ENCODE results near the gene GAN.

The GAN gene

DNA sequence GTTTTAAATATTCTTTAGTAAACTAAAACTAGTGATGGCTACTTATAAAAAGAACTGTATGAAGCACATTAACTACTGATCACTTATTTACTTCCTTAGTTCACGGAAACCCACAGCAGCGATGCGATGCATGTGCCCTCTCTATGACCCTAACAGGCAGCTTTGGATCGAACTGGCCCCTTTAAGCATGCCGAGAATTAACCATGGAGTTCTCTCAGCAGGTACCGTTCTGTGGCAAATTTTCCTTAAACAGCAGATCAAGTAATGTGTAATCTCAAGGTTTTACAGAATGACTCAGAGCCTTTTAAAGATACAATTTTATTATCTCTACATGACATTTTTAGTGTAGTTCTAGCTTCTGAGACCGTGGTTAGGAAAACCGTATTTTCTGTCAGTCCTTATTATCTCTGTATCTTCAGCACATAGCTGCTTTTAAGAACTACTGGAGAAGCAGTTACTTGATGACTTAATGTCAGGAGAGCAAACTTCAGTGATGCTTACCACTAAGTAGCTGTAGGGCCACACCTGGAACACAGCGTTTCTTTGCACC lies 43.0 kb downstream of the GAN start:
- DNase-seq: no peak

DNA sequence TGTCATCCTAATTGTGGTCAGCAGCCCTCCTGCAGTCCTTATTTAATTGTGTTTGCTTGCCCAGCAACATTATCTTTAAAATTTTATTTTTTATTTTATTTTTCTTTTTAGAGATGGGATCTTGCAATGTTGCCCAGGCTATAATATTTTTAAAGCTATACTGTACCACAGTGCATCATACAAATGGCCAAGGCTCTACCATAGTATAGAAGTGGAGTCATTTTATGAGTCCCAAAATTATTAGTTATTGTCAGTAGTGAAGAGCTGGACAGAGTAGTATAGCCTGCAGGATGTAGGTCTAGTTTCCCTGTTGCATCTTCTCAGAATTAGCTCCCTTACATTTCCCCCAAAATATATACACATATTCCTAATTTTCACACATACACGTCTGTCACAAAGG lies 44.1 kb downstream of the GAN start:
- no peak for DNase-seq

DNA sequence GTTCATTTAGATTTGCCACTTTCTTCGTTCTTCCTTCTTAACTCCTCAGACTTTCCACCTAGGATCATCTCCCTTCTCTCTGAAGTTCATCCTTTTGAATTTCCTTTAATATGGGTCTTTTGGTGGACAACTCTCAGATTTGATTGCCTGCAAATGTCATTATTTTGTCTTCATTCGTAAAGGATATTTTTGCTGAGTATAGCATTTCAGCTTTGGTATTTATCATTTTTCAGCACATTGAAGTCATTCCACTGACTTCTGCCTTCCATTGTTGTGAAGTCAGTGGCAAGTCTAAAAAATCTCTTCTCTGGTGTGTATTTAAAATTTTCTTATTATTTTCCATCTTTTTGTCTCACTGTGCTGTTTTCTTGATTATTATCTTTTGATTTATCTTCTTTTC lies 45.4 kb downstream of the GAN start:
- no peak for DNase-seq

DNA sequence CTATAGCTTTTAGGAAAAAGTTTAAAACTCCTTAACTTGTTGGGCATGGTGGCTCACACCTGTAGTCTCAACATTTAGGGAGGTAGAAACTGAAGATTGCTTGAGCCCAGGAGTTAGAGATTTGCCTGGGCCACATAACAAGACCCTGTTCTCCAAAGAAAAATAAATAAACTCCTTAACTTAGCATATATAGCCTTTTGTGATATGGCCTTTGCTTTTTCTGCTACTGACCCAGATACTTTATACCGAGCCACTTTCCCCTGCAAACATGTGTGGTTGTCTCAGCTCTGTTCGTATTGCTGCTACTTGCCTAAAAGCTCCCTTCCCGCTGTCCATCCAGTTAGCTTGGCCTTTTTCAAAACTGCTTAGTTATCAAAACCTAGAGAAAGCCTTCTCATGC lies 51.0 kb downstream of the GAN start:
- no peak for DNase-seq

DNA sequence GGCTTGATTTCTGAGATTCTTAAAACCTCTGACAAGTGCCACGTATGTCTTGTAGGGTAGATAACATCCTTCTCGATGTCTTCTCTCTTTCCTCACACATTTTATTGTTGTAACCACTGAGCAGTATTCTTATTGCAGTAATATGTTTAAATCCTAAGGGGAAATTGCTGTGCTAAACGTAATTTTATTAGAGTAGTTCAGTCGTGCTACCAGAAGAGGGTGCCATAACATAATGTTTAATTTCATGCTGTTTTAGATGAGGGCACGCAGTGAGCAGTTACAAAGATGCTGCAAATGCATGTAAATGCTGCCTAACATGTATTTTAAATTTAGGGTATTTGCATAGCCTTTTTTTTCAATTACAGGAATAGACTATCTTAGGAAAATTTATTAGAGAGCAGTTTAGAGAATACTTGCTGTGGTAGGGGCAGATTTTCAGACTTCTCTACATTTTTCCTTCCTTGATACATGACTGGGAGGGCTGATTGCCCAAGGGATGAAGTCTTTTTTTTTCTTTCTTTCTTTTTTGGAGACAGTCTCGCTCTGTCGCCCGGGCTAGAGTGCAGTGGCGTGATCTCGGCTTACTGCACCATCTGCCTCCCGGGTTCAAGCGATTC lies 51.7 kb downstream of the GAN start:
- no peak for DNase-seq

DNA sequence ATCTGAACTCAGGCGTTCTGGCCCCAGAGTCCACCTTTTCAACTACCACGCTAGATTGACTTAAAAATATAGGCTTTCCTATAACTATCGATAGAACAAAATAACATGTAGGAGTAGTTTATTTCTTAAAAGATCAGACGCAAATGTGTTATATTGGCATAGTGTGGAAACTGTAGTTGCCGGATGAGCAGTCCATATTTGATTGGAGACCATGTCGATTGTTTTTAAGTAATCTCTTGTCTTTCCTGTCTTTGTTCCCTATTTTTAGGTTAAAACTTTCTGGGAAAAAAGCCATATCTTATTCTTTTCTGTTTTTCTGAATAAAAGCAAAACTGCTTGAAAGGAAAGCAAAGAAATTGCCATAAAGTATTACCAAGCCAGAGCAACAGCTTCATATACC lies 53.1 kb downstream of the GAN start:
- DNase-seq: no peak

DNA sequence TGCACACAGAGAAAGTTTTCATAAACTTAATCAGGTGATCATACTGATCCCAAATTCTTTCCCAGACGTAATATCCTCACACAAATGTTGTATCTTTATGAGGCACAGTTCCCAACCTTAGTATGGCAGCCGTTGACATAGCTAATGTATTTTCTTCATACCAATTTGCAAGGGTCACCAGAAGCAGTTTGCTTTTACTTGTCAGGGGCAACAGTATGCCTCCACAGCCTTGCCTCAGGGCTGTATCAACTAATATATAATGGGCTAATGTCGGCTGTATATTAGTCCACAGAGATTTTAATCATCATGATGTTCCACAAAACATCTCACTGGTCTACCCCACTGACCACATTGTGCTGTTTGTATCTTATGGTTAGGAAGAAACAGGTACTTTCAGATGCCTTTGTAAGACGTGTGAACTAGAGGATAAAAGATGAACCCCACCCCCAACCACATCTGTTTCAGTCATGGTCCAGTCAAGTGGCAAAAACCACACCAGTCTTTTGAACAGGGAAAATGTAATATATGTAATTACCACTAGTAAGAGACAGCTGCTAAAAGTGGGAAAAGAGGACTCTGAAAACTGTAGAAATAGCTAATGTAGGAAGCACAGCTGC lies 55.2 kb downstream of the GAN start:
- no peak for DNase-seq

DNA sequence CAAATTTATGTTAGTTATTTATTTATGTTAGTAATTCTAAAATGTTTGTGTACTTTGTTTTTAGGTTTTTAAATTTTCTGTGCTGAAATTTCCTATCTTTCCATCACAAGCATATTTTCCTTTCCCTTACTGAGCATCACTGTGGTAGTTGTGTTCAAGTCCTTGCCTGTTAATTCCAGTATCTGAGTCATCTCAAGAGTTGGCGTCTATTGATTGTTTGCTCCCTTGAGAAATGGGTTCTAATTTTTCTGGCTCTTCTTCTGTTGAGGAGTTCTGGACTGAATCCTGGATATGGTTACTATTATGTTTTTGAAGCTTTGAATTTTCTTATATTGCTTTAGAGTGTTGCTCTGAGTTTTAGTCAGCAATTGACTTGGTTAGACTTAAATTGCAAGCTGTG lies 56.3 kb downstream of the GAN start:
- DNase-seq: no peak

DNA sequence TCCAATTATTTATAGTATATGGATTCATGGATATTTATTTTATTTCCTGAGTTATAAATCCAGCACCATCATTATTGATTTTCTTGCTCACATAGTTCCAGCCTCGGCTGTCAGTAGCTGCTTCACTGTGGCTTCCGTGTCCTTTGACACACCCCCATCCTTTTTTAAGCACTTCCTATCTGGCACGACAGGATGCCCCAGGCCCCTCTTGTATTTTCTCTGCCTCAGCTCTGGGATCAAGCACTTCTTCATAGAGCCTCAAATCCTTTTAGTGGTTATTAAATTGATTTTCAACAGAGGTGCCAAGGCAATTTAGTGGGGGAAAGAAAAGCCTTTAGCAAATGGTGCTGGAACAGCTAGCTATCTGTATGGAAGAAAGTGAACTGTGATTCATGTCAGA lies 59.8 kb downstream of the GAN start:
- DNase-seq: no peak

DNA sequence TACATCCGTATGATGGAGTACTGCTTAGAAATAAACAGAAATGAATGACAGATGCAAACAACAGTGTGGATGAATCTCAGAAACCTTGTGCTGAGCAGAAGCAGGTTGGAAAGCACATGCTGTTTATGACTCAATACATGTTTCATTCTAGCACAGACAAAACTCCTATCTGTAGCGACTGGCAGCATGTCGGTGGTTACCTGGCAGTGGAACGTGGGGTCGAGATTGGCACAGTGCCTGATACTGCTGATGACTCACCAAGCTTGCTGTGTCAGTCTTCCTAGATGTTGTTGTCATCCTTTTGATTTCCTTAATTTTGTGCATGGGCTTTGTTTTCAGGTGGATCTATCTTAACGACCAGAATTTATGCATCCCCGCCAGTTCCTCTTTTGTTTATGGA lies 62.1 kb downstream of the GAN start:
- no peak for DNase-seq

DNA sequence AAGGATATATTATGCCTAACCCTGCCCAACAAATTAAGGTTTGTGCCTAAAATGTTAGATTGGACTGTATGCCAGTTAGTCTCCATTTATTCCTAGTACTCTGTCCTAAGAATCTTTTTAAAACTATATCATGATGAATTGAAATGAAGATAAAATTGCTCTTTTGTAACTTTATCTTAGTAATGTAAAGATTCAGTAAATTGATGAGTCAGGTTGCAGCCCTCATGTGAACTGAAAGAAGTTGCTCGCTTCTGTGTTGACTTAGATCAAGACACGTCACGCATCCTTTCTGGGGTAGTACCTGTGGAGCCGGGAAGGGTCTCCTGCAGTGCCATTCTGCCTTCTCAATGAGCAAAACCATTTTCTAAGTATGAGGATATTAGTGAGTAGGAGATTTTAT lies 63.3 kb downstream of the GAN start:
- DNase-seq: no peak

DNA sequence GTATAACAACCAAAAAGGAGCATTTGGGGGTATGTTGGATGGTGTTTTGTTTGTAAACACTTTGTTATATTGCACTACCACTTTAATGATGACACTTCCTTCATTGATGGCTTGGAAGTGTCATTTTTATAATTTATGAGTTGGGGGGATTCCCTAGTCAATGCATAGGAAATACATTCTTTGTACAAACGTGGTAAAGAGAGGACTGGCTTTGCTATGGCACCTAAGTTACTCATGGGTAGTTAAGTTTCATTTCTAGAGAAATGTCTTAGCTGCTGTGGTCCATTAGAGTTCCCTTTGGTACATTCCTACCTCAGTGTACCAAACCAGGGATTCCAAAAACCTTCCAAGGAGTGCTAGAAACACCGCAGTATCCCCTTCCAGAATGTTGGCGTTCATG lies 66.2 kb downstream of the GAN start:
- DNase-seq: no peak

DNA sequence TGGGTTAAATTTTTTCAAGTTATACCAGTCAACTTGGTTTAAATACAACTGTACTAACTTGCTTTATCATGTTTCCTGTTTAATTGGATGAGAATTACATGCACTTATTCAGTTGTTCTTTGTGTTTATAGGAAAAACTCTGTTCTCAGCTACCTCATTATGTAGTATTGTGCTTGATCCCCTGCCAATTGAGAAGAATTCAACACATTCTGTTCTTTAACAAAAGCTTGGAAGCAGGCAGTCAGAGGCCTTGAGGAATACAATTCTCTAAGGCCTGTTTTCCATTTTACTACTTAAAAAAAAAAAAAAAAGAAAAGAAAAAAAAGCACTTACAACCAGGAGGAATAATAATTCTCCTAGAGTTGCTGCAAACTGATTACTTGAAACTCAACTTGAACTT lies 69.2 kb downstream of the GAN start:
- no peak for DNase-seq

DNA sequence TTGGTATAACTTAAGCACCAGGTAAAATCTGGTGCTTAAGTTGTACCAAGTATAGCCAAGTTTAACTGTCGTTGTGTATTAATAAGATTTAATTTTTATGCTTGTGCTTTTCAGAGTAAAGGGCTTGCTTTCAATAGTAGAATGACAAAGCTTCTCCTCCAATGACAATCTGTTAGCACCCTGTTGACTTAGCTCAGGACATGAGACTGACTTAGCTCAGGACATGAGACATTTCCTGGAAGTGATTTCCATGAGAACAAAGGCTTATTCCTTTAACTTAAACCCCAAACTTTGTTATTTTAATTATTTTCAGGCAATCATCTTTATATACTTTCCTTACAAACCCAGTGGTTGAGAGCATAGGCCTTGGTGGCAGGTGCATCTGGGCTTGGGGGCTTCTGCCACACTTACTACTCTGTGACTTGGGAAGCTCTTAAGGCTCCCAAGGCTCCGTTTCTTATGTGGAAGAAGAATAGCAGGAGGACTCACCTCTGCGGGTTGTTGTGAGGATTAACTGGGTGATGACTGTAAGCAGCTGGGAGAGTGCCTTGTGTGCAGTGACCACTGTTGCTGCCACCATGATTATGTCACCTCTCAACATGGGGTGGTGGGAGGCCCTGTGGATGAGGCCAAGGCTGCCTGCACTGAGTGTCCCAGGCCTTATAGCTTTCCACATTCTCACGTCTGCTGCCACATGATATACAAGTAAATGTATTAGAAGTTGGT lies 70.4 kb downstream of the GAN start:
- no peak for DNase-seq

DNA sequence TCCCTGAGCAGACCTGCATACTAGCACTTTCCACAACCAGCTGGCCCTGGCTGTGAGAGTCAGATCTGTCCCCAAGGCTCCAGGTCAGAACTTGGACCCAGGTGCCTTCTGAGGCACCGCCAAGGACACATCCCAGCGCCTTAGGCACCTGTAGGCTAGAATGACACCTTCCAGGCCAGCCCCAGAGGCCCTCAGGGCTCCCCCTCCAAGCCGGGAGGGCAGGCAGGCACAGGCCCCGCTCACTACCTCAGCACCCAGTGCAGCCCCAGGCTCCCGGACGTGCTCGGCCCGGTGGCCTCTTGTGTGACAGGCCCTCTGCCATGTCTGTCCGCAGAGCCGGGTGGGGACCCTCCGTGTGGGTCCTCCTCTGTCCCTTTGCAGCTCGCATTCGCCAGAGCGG lies 73.6 kb downstream of the GAN start:
- DNase-seq: no peak

DNA sequence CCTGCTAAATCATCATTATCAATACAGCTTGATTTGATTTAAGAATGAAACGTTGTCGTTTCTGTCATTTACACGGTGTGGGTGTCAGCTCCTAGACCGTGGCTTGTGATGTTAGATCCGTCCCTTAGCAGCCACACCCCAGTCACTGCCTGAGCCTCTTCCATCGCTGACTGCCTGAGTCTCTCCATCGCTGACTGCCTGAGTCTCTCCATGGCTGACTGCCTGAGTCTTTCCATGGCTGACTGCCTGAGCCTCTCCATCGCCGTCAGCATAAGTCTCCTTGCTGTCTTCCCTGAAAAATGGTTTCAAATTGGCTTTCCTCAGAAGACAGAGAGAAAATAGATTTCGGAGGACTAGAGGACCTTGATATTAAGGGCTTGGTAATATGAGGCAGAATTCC lies 76.1 kb downstream of the GAN start:
- DNase-seq: no peak

DNA sequence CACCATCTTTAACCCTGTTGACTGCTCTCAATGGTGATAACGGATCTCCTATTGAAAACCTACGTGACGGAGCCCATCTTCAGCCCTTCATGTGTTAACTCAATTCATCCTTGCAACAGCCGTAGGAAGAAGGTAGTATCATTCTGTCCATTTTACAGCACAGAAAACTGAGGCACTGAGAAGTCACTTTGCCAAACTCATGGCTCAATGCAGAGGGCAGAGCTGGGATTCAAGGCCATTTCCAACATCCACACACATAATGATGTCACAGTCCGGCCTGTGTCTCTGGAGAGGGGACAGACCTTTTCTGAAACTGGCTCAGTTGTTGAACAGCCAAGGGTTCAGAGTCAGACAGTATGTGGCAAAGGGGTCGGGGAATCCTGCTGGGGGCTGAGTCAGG lies 77.2 kb downstream of the GAN start:
- DNase-seq: no peak

DNA sequence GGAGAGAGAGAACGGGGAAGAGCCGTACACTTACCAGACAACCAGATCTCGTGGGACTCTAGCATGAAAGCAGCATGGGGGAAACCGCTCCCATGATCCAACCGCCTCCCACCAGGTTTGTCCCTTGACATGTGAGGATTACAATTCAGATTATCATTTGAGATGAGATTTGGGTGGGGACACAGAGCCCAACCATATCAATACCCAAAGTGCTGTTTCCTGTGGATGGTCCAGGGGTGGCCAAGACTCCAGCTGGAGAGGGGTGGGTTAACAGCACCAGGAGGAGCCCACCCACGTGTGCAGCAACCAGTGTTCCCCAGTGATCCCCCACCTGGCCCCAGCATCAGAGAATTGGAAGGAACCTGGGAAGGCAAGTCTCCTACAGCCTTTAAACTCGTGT lies 79.7 kb downstream of the GAN start:
- DNase-seq: no peak

DNA sequence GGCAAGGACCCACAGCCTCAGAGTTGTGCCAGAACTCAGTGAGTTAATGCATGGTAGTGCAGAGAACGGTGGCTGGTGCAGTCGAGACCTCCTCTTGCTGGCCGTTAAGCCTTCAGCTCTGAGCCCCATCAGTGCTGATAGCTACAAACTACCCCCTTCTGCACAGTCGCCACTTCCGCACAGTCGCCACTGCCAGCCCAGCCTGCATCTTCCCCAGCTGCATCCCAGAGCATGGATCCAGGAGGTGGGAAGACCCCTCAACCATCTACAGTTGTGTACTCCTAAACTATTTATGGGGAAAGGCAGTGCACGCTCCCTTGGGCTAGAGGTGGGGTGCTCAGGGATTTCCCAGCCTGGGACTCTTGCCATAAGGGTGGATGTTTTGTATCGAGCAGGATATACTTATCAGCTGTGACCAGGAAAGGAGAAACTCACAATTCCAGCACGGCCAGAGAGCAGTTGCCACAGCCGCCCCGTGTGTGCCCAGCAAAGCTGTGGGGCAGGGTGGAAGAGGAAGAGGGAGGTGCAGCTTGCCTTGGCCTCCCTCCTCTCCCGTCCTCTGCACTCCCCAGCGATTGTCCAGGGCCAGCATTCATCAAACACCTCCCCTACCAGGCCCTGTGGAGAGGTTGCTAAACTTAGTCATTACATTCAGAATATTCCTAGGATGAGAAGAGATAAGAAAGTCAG lies 80.3 kb downstream of the GAN start:
- DNase-seq: no peak

DNA sequence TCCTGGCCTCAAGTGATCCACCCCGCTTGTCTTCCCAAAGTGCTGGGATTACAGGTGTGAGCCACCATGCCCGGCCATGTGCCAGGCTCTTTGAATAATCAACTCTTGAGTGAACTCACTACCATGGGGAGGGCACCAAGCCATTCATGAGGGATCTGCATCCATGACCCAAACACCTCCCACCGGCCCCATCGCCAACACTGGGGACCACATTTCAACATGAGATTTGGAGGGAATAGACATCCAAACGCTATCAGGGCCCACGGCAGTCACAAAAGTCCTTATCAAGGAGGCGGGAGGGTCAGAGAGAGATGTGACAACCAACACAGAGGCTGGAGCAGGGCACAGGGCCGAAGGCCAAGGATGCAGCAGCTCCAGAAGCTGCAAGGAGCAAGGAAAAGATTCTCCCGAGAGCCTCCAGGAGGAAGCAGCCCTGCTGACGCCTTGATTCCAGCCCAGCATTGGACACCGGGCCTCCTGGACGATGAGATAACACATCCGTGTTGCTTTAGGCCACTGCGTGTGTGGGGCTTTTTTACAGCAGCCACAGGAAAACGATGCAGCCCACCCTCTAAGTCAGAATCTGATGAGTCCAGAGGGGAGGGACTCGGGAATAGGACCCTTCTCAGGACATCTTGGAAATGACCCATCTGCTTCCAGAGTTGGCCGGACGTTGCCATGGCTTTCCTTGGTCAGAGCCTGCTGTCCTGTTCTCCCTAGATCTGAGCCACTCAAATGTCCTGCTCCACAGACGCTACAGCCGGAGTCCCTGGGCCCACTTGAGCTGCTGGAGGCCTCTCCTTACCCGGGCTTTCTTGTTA lies 82.5 kb downstream of the GAN start:
- no peak for DNase-seq

DNA sequence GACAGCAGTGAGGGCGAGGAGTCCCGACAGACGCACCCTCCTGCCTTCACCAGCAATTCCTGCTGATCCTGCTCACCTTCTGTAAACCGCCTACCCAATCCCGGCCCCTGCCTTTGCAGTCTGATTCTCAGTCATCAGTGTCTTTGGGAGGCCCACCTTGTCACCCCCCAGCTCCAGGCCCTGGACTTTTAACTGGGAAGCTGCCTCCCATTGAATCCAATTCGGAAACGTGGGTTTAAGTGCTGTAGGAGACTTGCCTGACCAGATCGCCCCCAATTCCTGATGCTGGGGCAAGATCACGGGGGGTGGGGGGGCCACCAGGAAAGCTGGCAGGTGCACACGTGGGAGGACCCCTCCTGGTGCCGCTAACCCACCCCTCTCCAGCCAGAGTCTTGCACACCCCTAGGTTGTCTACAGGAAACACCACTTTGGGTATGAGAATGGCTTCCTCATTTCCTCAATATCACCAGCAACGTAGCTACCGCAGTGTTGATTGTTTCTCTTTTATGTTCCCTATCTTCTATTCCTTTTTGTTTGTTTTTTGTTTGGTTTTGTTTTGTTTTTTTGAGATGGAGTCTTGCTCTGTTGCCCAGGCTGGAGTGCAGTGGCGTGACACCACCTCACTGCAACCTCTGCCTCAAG lies 83.2 kb downstream of the GAN start:
- no peak for DNase-seq

DNA sequence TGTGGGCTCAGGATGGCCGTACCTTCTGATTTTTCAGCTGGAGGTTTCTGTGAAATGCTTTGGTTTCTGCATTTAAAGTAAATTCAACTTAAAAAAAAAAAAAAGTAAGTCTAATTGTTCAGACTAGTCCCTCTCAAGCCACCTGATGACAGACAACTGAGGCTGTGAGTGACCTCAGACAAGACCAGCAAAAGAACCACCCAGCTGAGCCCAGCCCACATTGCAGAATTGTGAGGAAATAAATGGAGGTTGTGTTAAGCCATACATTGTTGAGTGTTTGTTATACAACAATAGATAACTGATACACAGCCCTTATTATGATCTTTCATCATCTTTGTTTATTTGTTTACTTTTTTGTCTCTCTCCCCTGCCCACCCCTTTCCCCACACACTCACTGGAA lies 85.1 kb downstream of the GAN start:
- DNase-seq: no peak
